CD14-positive monocyte (primary cell): ENCODE data around the gene MICOS13. TPM values are rescaled to one million over a fixed set of nuclear protein-coding genes. Genes with fewer than 3 reads are reported as not detected.
A peak's percentile ranks its signal among the peaks of the same experiment; 100 is the strongest.

Source experiments
- DNase-seq, 3 donors: peaks; one replicate each; pipeline ENCODE4 v3.0.0-alpha.2; 2011 to 2022
- H2AFZ ChIP-seq: 2 replicates; pipeline ENCODE4 v1.6.0; 2012; ENCODE audit warnings: mild to moderate bottlenecking, low read depth, low read length, inconsistent platforms; ENCODE audit not compliant: insufficient read depth, poor library complexity, severe bottlenecking
- H3K27ac ChIP-seq, 2 donors: 1 replicate in 1 of 2; 2 replicates in 1 of 2; pipeline ENCODE4 v1.5.1; 2012 to 2013; ENCODE audit warnings: low read length in 2 of 2, control low read depth in 1 of 2, inconsistent platforms in 1 of 2, low read depth in 1 of 2, mild to moderate bottlenecking in 1 of 2
- H3K27me3 ChIP-seq, 2 donors: one replicate each; pipeline versions ENCODE4 v1.6.0 to v1.6.1; 2011 to 2013; ENCODE audit warnings: low read length in 2 of 2; ENCODE audit not compliant: control insufficient read depth in 2 of 2, insufficient read depth in 2 of 2
- H3K36me3 ChIP-seq, 2 donors: replicated peaks in 1 of 2; 1 replicate in 1 of 2; 2 replicates in 1 of 2; pipeline versions ENCODE4 v1.5.1 to v1.6.1; 2012 to 2013; ENCODE audit warnings: low read length in 2 of 2, control low read depth in 1 of 2, inconsistent platforms in 1 of 2, mild to moderate bottlenecking in 1 of 2; ENCODE audit not compliant: insufficient read depth in 2 of 2, control insufficient read depth in 1 of 2
- H3K4me1 ChIP-seq, 2 donors: 1 replicate in 1 of 2; 2 replicates in 1 of 2; pipeline versions ENCODE4 v1.5.1 to v1.6.1; 2012 to 2013; ENCODE audit warnings: low read length in 2 of 2, control low read depth in 1 of 2, inconsistent platforms in 1 of 2, mild to moderate bottlenecking in 1 of 2, moderate library complexity in 1 of 2; ENCODE audit not compliant: insufficient read depth in 2 of 2, control insufficient read depth in 1 of 2
- H3K4me2 ChIP-seq: replicated peaks from 2 replicates; pipeline ENCODE3; 2012; ENCODE audit warnings: low read length, moderate library complexity, mild to moderate bottlenecking; ENCODE audit not compliant: poor library complexity, severe bottlenecking; ENCODE audit errors: extremely low read depth
- H3K4me3 ChIP-seq, 3 experiments: fragments of 200-600 bp in 1 of 3; sonication (generic) in 1 of 3; replicated peaks in 1 of 3; 1 replicate in 2 of 3; 2 replicates in 1 of 3; pipeline ENCODE4 v1.5.1; 2011 to 2013; ENCODE audit warnings: low read length in 3 of 3, mild to moderate bottlenecking in 3 of 3, control low read depth in 2 of 3, low read depth in 2 of 3, inconsistent platforms in 1 of 3, moderate library complexity in 1 of 3
- H3K79me2 ChIP-seq: 2 replicates; pipeline ENCODE4 v1.6.0; 2012; ENCODE audit warnings: mild to moderate bottlenecking, control low read depth, inconsistent platforms, low read length, moderate library complexity; ENCODE audit not compliant: insufficient read depth
- H3K9ac ChIP-seq: 2 replicates; pipeline ENCODE4 v1.6.0; 2017; ENCODE audit warnings: low read length, mild to moderate bottlenecking; ENCODE audit not compliant: insufficient read depth, poor library complexity, severe bottlenecking
- H3K9me3 ChIP-seq, 2 donors: replicated peaks in 1 of 2; 1 replicate in 1 of 2; 2 replicates in 1 of 2; pipeline versions ENCODE4 v1.5.1 to v1.6.1; 2012 to 2013; ENCODE audit warnings: low read length in 2 of 2, control low read depth in 1 of 2; ENCODE audit not compliant: control insufficient read depth in 1 of 2, insufficient read depth in 1 of 2
- H4K20me1 ChIP-seq: 2 replicates; pipeline ENCODE4 v1.6.0; 2012; ENCODE audit warnings: mild to moderate bottlenecking, low read length, control low read depth, moderate library complexity; ENCODE audit not compliant: insufficient read depth
- H3K27ac Mint-ChIP-seq, 7 donors: one replicate each; pipeline ENCODE4 v1.8.0; 2020; ENCODE audit warnings: mild to moderate bottlenecking in 7 of 7, mixed read lengths in 7 of 7, moderate library complexity in 6 of 7, inconsistent platforms in 2 of 7
- H3K27me3 Mint-ChIP-seq, 3 donors: one replicate each; pipeline ENCODE4 v1.8.0; 2021 to 2022; ENCODE audit warnings: low read depth in 3 of 3, mild to moderate bottlenecking in 3 of 3, mixed read lengths in 3 of 3, moderate library complexity in 3 of 3, inconsistent platforms in 1 of 3
- H3K36me3 Mint-ChIP-seq, 2 donors: one replicate each; pipeline ENCODE4 v1.8.0; 2020; ENCODE audit warnings: mixed read lengths in 2 of 2, inconsistent platforms in 1 of 2, mild to moderate bottlenecking in 1 of 2
- H3K4me1 Mint-ChIP-seq: one replicate; pipeline ENCODE4 v1.8.0; 2020; ENCODE audit warnings: mild to moderate bottlenecking, mixed read lengths
- H3K4me3 Mint-ChIP-seq, 2 donors: one replicate each; pipeline ENCODE4 v1.8.0; 2020; ENCODE audit warnings: mild to moderate bottlenecking in 2 of 2, mixed read lengths in 2 of 2, moderate library complexity in 1 of 2
- H3K9me3 Mint-ChIP-seq, 7 donors: one replicate each; pipeline ENCODE4 v1.8.0; 2020 to 2022; ENCODE audit warnings: mixed read lengths in 7 of 7, mild to moderate bottlenecking in 6 of 7, moderate library complexity in 6 of 7, inconsistent platforms in 2 of 7
- CTCF ChIP-seq: fragments of 200-600 bp; IDR thresholded peaks from one replicate; pipeline ENCODE4 v1.8.0; 2022; ENCODE audit warnings: antibody characterized with exemption, mild to moderate bottlenecking
- WGBS: methylation state at CpG from one replicate; pipeline ENCODE4 v1.1.5; 2013; ENCODE audit warnings: missing lambda C conversion rate; ENCODE audit not compliant: insufficient coverage; 5-methylcytosine and 5-hydroxymethylcytosine counted together
- intact Hi-C, 2 donors: fragments of 100-400 bp; cut with micrococcal nuclease; formaldehyde crosslinking; loops; one replicate each; pipeline versions ENCODE4 v1.15.0 to v1.15.1; 2023
- polyA plus RNA-seq, 3 donors: library from polyadenylated mRNA; depleted of rRNA in 1 of 3; unstranded in 2 of 3; stranded (reverse) in 1 of 3; fragments of 300-500 nt in 2 of 3; fragments of >200 nt in 1 of 3; fragmentation: Illumina TruSeq in 2 of 3; gene quantifications; 1 replicate in 2 of 3; 2 replicates in 1 of 3; pipeline ENCODE4 v1.2.3, GENCODE V29; 2012 to 2021

Gene MICOS13
- polyA plus RNA-seq, 3 donors: 22.5 to 82.7 (median 78.6) TPM

- H3K36me3 Mint-ChIP-seq: peaks cover 43 to 76% of the 10 kb centered on the region in 2 donors
- Histone ChIP-seq H3K27ac (no peak overlapping the region), H3K4me3 (no peak overlapping the region), H3K4me2 (no peak overlapping the region), H3K79me2 (peaks cover 33% of the 10 kb centered on the region), H3K27me3 (no peaks in the 10 kb centered on the region), H3K9me3 (no peaks in the 10 kb centered on the region), H3K4me1 (peaks cover 2 to 4% of the 10 kb centered on the region in 2 donors), H3K36me3 (peaks cover 55% of the 10 kb centered on the region in 2 donors), H4K20me1 (peaks cover 27% of the 10 kb centered on the region), H2AFZ (no peak overlapping the region), H3K9ac (no peak overlapping the region)
- peaks cover 9% of the 10 kb centered on the region for H3K4me1 Mint-ChIP-seq
- H3K4me3 Mint-ChIP-seq: no peak overlapping the region
- intact Hi-C loops: no loop called here
- H3K9me3 Mint-ChIP-seq: no peaks in the 10 kb centered on the region
- H3K27me3 Mint-ChIP-seq: peaks cover 0 to 3% (median 0%) of the 10 kb centered on the region in 3 donors
- DNase-seq: no peak
- 98% methylated on average over 5 of the region's 9 CpGs for WGBS
- peak overlapping the region in 2 of 7 donors; percentile 0 to 28 for H3K27ac Mint-ChIP-seq
- no peak for TF ChIP-seq CTCF
Measured at GRCh38 chr19:5713228-5713627, 32.9 kb upstream of the MICOS13 start.

- H3K9me3 ChIP-seq: no peaks in the 10 kb centered on the region
Measured at GRCh38 chr19:5711713-5712161, 31.4 kb upstream of the MICOS13 start.

More at GRCh38 chr19:5711713-5712161, 31.4 kb upstream of the MICOS13 start:
- intact Hi-C loops: no loop called here
- H3K36me3 Mint-ChIP-seq: peaks cover 49 to 78% of the 10 kb centered on the region in 2 donors
- peak in 1 of 3 donors; percentile 4 for DNase-seq
- WGBS: 94% methylated on average over 22 of the region's 25 CpGs
- peaks cover 18% of the 10 kb centered on the region for H3K79me2 ChIP-seq
- no peaks in the 10 kb centered on the region for H3K27me3 ChIP-seq
- no peak overlapping the region for H3K4me3 ChIP-seq
- no peak overlapping the region for H3K4me3 Mint-ChIP-seq
- no peak overlapping the region for H3K27ac ChIP-seq
- H3K9me3 Mint-ChIP-seq: no peaks in the 10 kb centered on the region
- peaks cover 0 to 3% (median 0%) of the 10 kb centered on the region in 3 donors for H3K27me3 Mint-ChIP-seq
- H3K4me1 ChIP-seq: no peaks in the 10 kb centered on the region
- no peaks in the 10 kb centered on the region for H3K4me1 Mint-ChIP-seq
- no peak overlapping the region for H3K4me2 ChIP-seq
- TF ChIP-seq CTCF: no peak
- no peak overlapping the region for H2AFZ ChIP-seq
- H3K36me3 ChIP-seq: peaks cover 65 to 70% of the 10 kb centered on the region in 2 donors
- peak overlapping the region in 3 of 7 donors; percentile 18 to 31 (median 26) for H3K27ac Mint-ChIP-seq
- peaks cover 13% of the 10 kb centered on the region for H4K20me1 ChIP-seq
- no peak overlapping the region for H3K9ac ChIP-seq
